ENCODE results near the gene KCNAB3. TPM values are rescaled to one million over a fixed set of nuclear protein-coding genes. Genes with fewer than 3 reads are reported as not detected.
"Not testable (repeated sequence)": the region's sequence is repeated elsewhere in the genome, so short reads cannot be mapped to it uniquely, and the experiment has no call there.

The KCNAB3 gene
- total RNA-seq, 1 donor from 2014 or later = 9.9 TPM

- H3K4me3 Mint-ChIP-seq (ENCODE audit: low read depth) = no peak overlapping the region
- intact Hi-C loops (cut with micrococcal nuclease) = no loop called here
- H3K36me3 Mint-ChIP-seq (ENCODE audit: low read depth) = no peaks in the 10 kb centered on the region
- peaks cover 6% of the 10 kb centered on the region for H3K27me3 Mint-ChIP-seq (ENCODE audit: low read depth)
- H3K4me1 Mint-ChIP-seq (ENCODE audit: low read depth) = peaks cover 13% of the 10 kb centered on the region
- DNase-seq (ENCODE audit: low spot score) = no peak
- H3K27ac Mint-ChIP-seq = no peak overlapping the region
- no peaks in the 10 kb centered on the region for H3K9me3 Mint-ChIP-seq
These were observed 26.0 kb upstream of the KCNAB3 start for GRCh38 chr17:7955414-7956227.

- H3K27ac Mint-ChIP-seq; H3K27me3 Mint-ChIP-seq (ENCODE audit: low read depth); intact Hi-C loops (cut with micrococcal nuclease); H3K9me3 Mint-ChIP-seq; DNase-seq (ENCODE audit: low spot score); H3K4me3 Mint-ChIP-seq (ENCODE audit: low read depth): not testable (repeated sequence)
- Mint-ChIP-seq H3K36me3 (ENCODE audit: low read depth) (peaks cover 22% of the 10 kb centered on the region), H3K4me1 (ENCODE audit: low read depth) (peaks cover 13% of the 10 kb centered on the region)
These were observed 23.6 kb upstream of the KCNAB3 start for GRCh38 chr17:7953266-7953665.

DNA sequence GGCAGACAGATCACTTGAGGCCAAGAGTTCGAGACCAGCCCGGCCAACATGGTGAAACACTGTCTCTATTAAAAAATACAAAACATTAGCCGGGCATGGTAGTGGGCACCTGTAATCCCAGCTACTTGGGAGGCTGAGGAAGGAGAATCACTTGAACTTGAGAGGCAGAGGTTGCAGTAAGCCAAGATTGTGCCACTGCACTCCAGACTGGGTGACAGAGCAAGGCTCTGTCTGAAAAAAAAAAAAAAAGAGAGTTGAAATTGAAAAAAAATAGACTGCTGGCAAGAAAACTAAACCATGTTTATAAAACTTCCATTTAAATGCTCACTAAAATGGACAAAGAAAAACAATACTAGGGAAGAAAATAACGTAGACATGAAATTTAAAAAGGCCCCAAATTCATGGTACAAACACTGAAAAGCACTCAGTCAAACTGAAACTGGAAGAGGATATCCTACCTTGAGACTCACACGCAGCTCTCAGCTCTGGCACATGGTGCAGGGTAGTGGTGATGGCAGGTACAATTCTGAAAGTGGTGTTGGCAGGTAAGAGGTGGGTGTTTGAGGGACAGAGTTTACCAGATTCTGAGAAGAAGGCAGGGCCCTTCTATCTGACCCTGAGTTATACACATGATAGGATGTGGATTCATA, 21.6 kb upstream of the KCNAB3 start:
- H3K9me3 Mint-ChIP-seq = no peaks in the 10 kb centered on the region
- H3K36me3 Mint-ChIP-seq (ENCODE audit: low read depth) = peaks cover 38% of the 10 kb centered on the region
- peak overlapping the region; percentile 76 for H3K27ac Mint-ChIP-seq
- intact Hi-C loops (cut with micrococcal nuclease) = loop anchor here (2.0 kb wide), 1 partner anchor 18 kb away; the partner anchor contains the start of gene CNTROB
- no peak overlapping the region for H3K4me3 Mint-ChIP-seq (ENCODE audit: low read depth)
- no peaks in the 10 kb centered on the region for H3K27me3 Mint-ChIP-seq (ENCODE audit: low read depth)
- H3K4me1 Mint-ChIP-seq (ENCODE audit: low read depth) = peaks cover 13% of the 10 kb centered on the region
- peak; percentile 47 for DNase-seq (ENCODE audit: low spot score)

GRCh38 chr17:7950578-7950977, 20.9 kb upstream of the KCNAB3 start:
- intact Hi-C loops (cut with micrococcal nuclease) = loop anchor here (2.0 kb wide), 1 partner anchor 18 kb away; the partner anchor contains the start of gene CNTROB
- no peak overlapping the region for H3K27ac Mint-ChIP-seq
- peaks cover 45% of the 10 kb centered on the region for H3K36me3 Mint-ChIP-seq (ENCODE audit: low read depth)
- no peaks in the 10 kb centered on the region for H3K27me3 Mint-ChIP-seq (ENCODE audit: low read depth)
- no peak overlapping the region for H3K4me3 Mint-ChIP-seq (ENCODE audit: low read depth)
- peaks cover 13% of the 10 kb centered on the region for H3K4me1 Mint-ChIP-seq (ENCODE audit: low read depth)
- DNase-seq (ENCODE audit: low spot score) = no peak
- H3K9me3 Mint-ChIP-seq = no peaks in the 10 kb centered on the region

GRCh38 chr17:7947651-7948050, 18.0 kb upstream of the KCNAB3 start:
- H3K4me1 Mint-ChIP-seq (ENCODE audit: low read depth) = peaks cover 8% of the 10 kb centered on the region

DNA sequence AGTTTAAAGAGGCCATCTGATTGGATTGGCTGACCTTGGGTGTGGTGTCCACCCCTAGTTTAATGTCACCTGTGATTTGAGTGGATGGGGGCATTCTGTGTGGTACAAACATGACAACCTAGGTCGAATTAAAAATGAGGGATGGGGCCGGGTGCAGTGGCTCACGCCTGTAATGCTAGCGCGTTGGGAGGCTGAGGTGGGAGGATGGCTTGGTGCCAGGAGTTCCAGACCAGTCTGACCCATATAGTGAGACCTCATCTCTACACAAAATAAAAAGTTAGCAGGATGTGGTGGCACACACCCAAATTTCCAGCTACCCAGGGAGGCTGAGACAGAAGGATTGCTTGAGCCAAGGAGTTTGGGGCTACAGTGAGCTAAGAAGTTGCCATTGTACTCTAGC, 16.8 kb upstream of the KCNAB3 start:
- no peak for DNase-seq (ENCODE audit: low spot score)
- Mint-ChIP-seq H3K4me3 (ENCODE audit: low read depth) (no peak overlapping the region), H3K36me3 (ENCODE audit: low read depth) (peaks cover 78% of the 10 kb centered on the region), H3K4me1 (ENCODE audit: low read depth) (peaks cover 3% of the 10 kb centered on the region), H3K27me3 (ENCODE audit: low read depth) (no peaks in the 10 kb centered on the region), H3K9me3 (no peaks in the 10 kb centered on the region), H3K27ac (no peak overlapping the region)
- intact Hi-C loops (cut with micrococcal nuclease) = no loop called here

More at GRCh38 chr17:7947651-7948050, 18.0 kb upstream of the KCNAB3 start:
- H3K27me3 Mint-ChIP-seq (ENCODE audit: low read depth) = no peaks in the 10 kb centered on the region
- H3K36me3 Mint-ChIP-seq (ENCODE audit: low read depth) = peaks cover 70% of the 10 kb centered on the region
- no peak for DNase-seq (ENCODE audit: low spot score)
- no peaks in the 10 kb centered on the region for H3K9me3 Mint-ChIP-seq
- no peak overlapping the region for H3K4me3 Mint-ChIP-seq (ENCODE audit: low read depth)
- intact Hi-C loops (cut with micrococcal nuclease) = no loop called here
- H3K27ac Mint-ChIP-seq = no peak overlapping the region

DNA sequence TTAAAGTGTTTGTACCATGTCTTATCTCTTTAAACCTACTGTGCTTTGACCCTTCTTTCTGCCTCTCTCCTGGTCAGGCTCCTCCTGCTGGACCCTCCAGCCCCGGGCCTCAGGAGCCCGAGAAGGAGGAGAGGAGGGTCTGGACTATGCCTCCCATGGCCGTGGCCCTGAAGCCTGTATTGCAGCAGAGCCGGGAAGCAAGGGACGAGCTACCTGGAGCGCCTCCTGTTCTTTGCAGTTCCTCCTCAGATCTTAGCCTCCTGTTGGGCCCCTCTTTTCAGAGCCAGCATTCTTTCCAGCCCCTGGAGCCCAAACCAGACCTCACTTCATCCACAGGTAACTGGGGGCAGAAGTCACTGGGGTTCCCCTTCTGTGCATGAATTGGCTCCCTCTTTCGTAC, 16.0 kb upstream of the KCNAB3 start:
- no peak overlapping the region for H3K27ac Mint-ChIP-seq
- no peaks in the 10 kb centered on the region for H3K4me1 Mint-ChIP-seq (ENCODE audit: low read depth)
- intact Hi-C loops (cut with micrococcal nuclease) = no loop called here
- H3K9me3 Mint-ChIP-seq = no peaks in the 10 kb centered on the region
- H3K4me3 Mint-ChIP-seq (ENCODE audit: low read depth) = no peak overlapping the region
- no peak for DNase-seq (ENCODE audit: low spot score)
- no peaks in the 10 kb centered on the region for H3K27me3 Mint-ChIP-seq (ENCODE audit: low read depth)
- H3K36me3 Mint-ChIP-seq (ENCODE audit: low read depth) = peaks cover 85% of the 10 kb centered on the region

- peaks cover 86% of the 10 kb centered on the region for H3K36me3 Mint-ChIP-seq (ENCODE audit: low read depth)
- no peak overlapping the region for H3K4me3 Mint-ChIP-seq (ENCODE audit: low read depth)
- H3K9me3 Mint-ChIP-seq = no peaks in the 10 kb centered on the region
- no peak for DNase-seq (ENCODE audit: low spot score)
- H3K27me3 Mint-ChIP-seq (ENCODE audit: low read depth) = no peaks in the 10 kb centered on the region
- H3K27ac Mint-ChIP-seq = no peak overlapping the region
- intact Hi-C loops (cut with micrococcal nuclease) = no loop called here
- no peaks in the 10 kb centered on the region for H3K4me1 Mint-ChIP-seq (ENCODE audit: low read depth)
These were observed 14.7 kb upstream of the KCNAB3 start for GRCh38 chr17:7944326-7944725.

DNA sequence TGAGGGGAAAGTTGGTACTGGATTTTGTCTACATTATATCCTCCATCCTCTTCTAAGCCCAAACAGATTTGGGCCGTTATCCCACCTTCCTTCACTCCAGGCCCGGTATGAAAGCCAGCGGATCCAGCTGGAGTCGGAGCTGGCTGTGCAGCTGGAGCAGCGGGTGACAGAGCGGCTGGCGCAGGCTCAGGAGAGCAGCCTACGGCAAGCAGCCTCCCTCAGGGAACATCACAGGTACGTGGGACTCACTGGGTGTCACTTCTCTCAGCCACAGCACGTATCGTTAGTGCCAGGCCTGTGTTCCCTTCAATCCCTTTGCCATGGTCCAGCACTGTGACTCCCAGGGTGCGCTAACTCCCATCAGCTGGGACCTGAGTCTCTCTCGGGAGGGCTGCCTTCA, 13.6 kb upstream of the KCNAB3 start:
- Mint-ChIP-seq H3K9me3 (no peaks in the 10 kb centered on the region), H3K4me1 (ENCODE audit: low read depth) (no peaks in the 10 kb centered on the region), H3K4me3 (ENCODE audit: low read depth) (no peak overlapping the region), H3K27ac (no peak overlapping the region), H3K27me3 (ENCODE audit: low read depth) (no peaks in the 10 kb centered on the region), H3K36me3 (ENCODE audit: low read depth) (peaks cover 80% of the 10 kb centered on the region)
- no peak for DNase-seq (ENCODE audit: low spot score)
- intact Hi-C loops (cut with micrococcal nuclease) = no loop called here

GRCh38 chr17:7940743-7941142, 11.1 kb upstream of the KCNAB3 start:
- Mint-ChIP-seq H3K27ac (no peak overlapping the region), H3K36me3 (ENCODE audit: low read depth) (peaks cover 79% of the 10 kb centered on the region), H3K4me3 (ENCODE audit: low read depth) (no peak overlapping the region), H3K9me3 (no peaks in the 10 kb centered on the region), H3K27me3 (ENCODE audit: low read depth) (no peaks in the 10 kb centered on the region), H3K4me1 (ENCODE audit: low read depth) (peaks cover 8% of the 10 kb centered on the region)
- DNase-seq (ENCODE audit: low spot score) = no peak
- intact Hi-C loops (cut with micrococcal nuclease) = no loop called here

DNA sequence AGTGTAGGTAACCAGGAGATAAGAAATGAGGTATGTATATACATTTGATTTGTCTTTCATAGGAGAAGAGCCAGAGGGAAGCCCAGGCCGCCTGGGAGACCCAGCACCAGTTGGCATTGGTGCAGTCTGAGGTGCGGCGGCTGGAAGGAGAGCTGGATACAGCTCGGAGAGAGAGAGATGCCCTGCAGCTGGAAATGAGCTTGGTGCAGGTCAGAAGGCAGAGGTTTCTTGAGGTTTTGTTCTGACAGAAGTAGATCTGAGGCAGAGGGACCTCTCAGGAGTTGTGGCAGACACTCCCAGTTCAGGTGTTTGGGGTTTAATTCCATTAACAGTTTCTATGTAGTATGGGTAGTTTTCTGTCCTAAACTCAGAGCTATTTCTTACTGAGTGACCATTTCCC, 10.4 kb upstream of the KCNAB3 start:
- Mint-ChIP-seq H3K27ac (no peak overlapping the region), H3K4me1 (ENCODE audit: low read depth) (peaks cover 10% of the 10 kb centered on the region)

GRCh38 chr17:7935859-7936258, 6.2 kb upstream of the KCNAB3 start:
- Mint-ChIP-seq H3K4me1 (ENCODE audit: low read depth) (peaks cover 39% of the 10 kb centered on the region), H3K27ac (no peak overlapping the region), H3K4me3 (ENCODE audit: low read depth) (no peak overlapping the region), H3K27me3 (ENCODE audit: low read depth) (no peaks in the 10 kb centered on the region), H3K9me3 (no peaks in the 10 kb centered on the region), H3K36me3 (ENCODE audit: low read depth) (peaks cover 49% of the 10 kb centered on the region)
- intact Hi-C loops (cut with micrococcal nuclease) = no loop called here
- no peak for DNase-seq (ENCODE audit: low spot score)

More for the DNA sequence above, 10.4 kb upstream of the KCNAB3 start:
- Mint-ChIP-seq H3K9me3 (no peaks in the 10 kb centered on the region), H3K36me3 (ENCODE audit: low read depth) (peaks cover 78% of the 10 kb centered on the region), H3K4me3 (ENCODE audit: low read depth) (no peak overlapping the region), H3K27me3 (ENCODE audit: low read depth) (no peaks in the 10 kb centered on the region)
- DNase-seq (ENCODE audit: low spot score) = no peak
- intact Hi-C loops (cut with micrococcal nuclease) = no loop called here

GRCh38 chr17:7932949-7933348, 3.3 kb upstream of the KCNAB3 start:
- Mint-ChIP-seq H3K36me3 (ENCODE audit: low read depth) (peaks cover 37% of the 10 kb centered on the region), H3K9me3 (no peaks in the 10 kb centered on the region), H3K4me1 (ENCODE audit: low read depth) (peaks cover 43% of the 10 kb centered on the region), H3K27ac (peak overlapping the region; percentile 99), H3K27me3 (ENCODE audit: low read depth) (no peaks in the 10 kb centered on the region), H3K4me3 (ENCODE audit: low read depth) (peak overlapping the region; percentile 97)
- DNase-seq (ENCODE audit: low spot score) = peak; percentile 30
- intact Hi-C loops (cut with micrococcal nuclease) = loop anchor here (1.0 to 5.0 kb wide), 6 partner anchors 18 to 91 kb away; partner anchors contain the start of gene NAA38
